GM12891 (cell line): ENCODE results near the gene BCCIP.

Experiments
- POLR2A ChIP-seq: IDR thresholded peaks from 2 replicates; pipeline ENCODE4 v1.6.1; 2011; ENCODE audit warnings: low read depth, low read length, control low read depth
- POLR2AphosphoS5 ChIP-seq: IDR thresholded peaks from 2 replicates; pipeline ENCODE4 v1.6.1; 2011; ENCODE audit warnings: low read depth, low read length, control low read depth
- POU2F2 ChIP-seq: IDR thresholded peaks from 2 replicates; pipeline ENCODE4 v1.6.1; 2011; ENCODE audit warnings: low read depth, mild to moderate bottlenecking, control low read depth, low read length, moderate library complexity
- SPI1 ChIP-seq: IDR thresholded peaks from 2 replicates; pipeline ENCODE4 v1.6.1; 2011; ENCODE audit warnings: low read depth, low read length, control low read depth
- TAF1 ChIP-seq: IDR thresholded peaks from 2 replicates; pipeline ENCODE4 v1.6.1; 2011; ENCODE audit warnings: low read depth, low read length, control low read depth

GRCh38 chr10:125782616-125783015, 40.7 kb upstream of the BCCIP start:
- TF ChIP-seq POLR2A = no peak
- TF ChIP-seq TAF1 = no peak
- no peak for TF ChIP-seq POU2F2
- TF ChIP-seq POLR2AphosphoS5 = no peak
- TF ChIP-seq SPI1 = no peak
